Fibroblast of skin of left biceps (primary cell): ENCODE measurements around the gene GIPC2.
"Not testable (repeated sequence)": the region's sequence is repeated elsewhere in the genome, so short reads cannot be mapped to it uniquely, and the experiment has no call there.

Experiments
- DNase-seq, 2 experiments: peaks; one replicate each; pipeline ENCODE4 v3.0.0-alpha.2; 2013; ENCODE audit warnings: low read depth in 2 of 2

The GIPC2 gene

GRCh38 chr1:78068681-78069283 is 23.0 kb downstream of the GIPC2 start:
- DNase-seq: no peak

GRCh38 chr1:78069784-78070183 is 24.0 kb downstream of the GIPC2 start:
- DNase-seq: no peak

GRCh38 chr1:78070210-78070609 is 24.4 kb downstream of the GIPC2 start:
- no peak for DNase-seq

- DNase-seq: peak; percentile 47 to 58
Measured at GRCh38 chr1:78070758-78071157, 25.0 kb downstream of the GIPC2 start.

GRCh38 chr1:78071696-78072095 is 25.9 kb downstream of the GIPC2 start:
- DNase-seq: no peak

GRCh38 chr1:78072216-78072615 is 26.4 kb downstream of the GIPC2 start:
- DNase-seq: no peak

- DNase-seq: no peak
Measured at GRCh38 chr1:78073441-78073840, 27.7 kb downstream of the GIPC2 start.

GRCh38 chr1:78075621-78076020 is 29.9 kb downstream of the GIPC2 start:
- DNase-seq: no peak

GRCh38 chr1:78078358-78078757 is 32.6 kb downstream of the GIPC2 start:
- DNase-seq: no peak

GRCh38 chr1:78079580-78079979 is 33.8 kb downstream of the GIPC2 start:
- DNase-seq: no peak

- no peak for DNase-seq
Measured at GRCh38 chr1:78080767-78081166, 35.0 kb downstream of the GIPC2 start.

GRCh38 chr1:78081980-78082860 is 36.5 kb downstream of the GIPC2 start:
- DNase-seq: no peak

- DNase-seq: not testable (repeated sequence)
Measured at GRCh38 chr1:78084639-78085038, 38.9 kb downstream of the GIPC2 start.

GRCh38 chr1:78086697-78087096 is 40.9 kb downstream of the GIPC2 start:
- no peak for DNase-seq

- no peak for DNase-seq
Measured at GRCh38 chr1:78088015-78088414, 42.2 kb downstream of the GIPC2 start.

GRCh38 chr1:78088486-78088885 is 42.7 kb downstream of the GIPC2 start:
- DNase-seq: no peak

GRCh38 chr1:78089010-78089409 is 43.2 kb downstream of the GIPC2 start:
- DNase-seq: no peak

GRCh38 chr1:78090472-78091133 is 44.8 kb downstream of the GIPC2 start:
- DNase-seq: no peak

GRCh38 chr1:78091215-78091813 is 45.5 kb downstream of the GIPC2 start:
- no peak for DNase-seq

- no peak for DNase-seq
Measured at GRCh38 chr1:78091886-78092285, 46.1 kb downstream of the GIPC2 start.

GRCh38 chr1:78092643-78093042 is 46.9 kb downstream of the GIPC2 start:
- no peak for DNase-seq

- DNase-seq: no peak
Measured at GRCh38 chr1:78093560-78093959, 47.8 kb downstream of the GIPC2 start.
